Measurements from ENCODE around the gene SH3BGRL. TPM values are rescaled to one million over a fixed set of nuclear protein-coding genes. Genes with fewer than 3 reads are reported as not detected.

The SH3BGRL gene
- total RNA-seq, 1 experiment from 2014 or later, result 105 TPM

GRCh38 chrX:81238166-81238565 is 36.3 kb downstream of the SH3BGRL start:
- Mint-ChIP-seq H3K9me3 (ENCODE audit: low read depth, unreplicated experiment) (peaks cover 2% of the 10 kb centered on the region), H3K27me3 (ENCODE audit: unreplicated experiment) (no peaks in the 10 kb centered on the region), H3K27ac (ENCODE audit: unreplicated experiment) (no peak overlapping the region), H3K4me3 (ENCODE audit: low read depth, unreplicated experiment) (no peak overlapping the region), H3K4me1 (ENCODE audit: low read depth, unreplicated experiment) (no peaks in the 10 kb centered on the region), H3K36me3 (ENCODE audit: insufficient read depth, unreplicated experiment) (no peaks in the 10 kb centered on the region)
- CTCF ChIA-PET, result no interaction called here
- no TSS peak for BruUV-seq (replicated peaks)
- TF ChIP-seq CTCF (IDR thresholded peaks at IDR 0.05; ENCODE audit: unreplicated experiment), result no peak
- intact Hi-C loops (cut with micrococcal nuclease; ENCODE audit: unreplicated experiment), result no loop called here
- DNase-seq, result no peak

- H3K4me3 Mint-ChIP-seq (ENCODE audit: low read depth, unreplicated experiment), result no peak overlapping the region
- no TSS peak for BruUV-seq (replicated peaks)
These were observed 38.9 kb downstream of the SH3BGRL start for GRCh38 chrX:81240701-81241331.

GRCh38 chrX:81241753-81242152 is 39.9 kb downstream of the SH3BGRL start:
- DNase-seq, result no peak
- H3K9me3 Mint-ChIP-seq (ENCODE audit: low read depth, unreplicated experiment), result no peaks in the 10 kb centered on the region
- intact Hi-C loops (cut with micrococcal nuclease; ENCODE audit: unreplicated experiment), result no loop called here
- no peaks in the 10 kb centered on the region for H3K4me1 Mint-ChIP-seq (ENCODE audit: low read depth, unreplicated experiment)
- H3K27me3 Mint-ChIP-seq (ENCODE audit: unreplicated experiment), result no peaks in the 10 kb centered on the region
- BruUV-seq (replicated peaks), result no TSS peak
- CTCF ChIA-PET, result no interaction called here
- TF ChIP-seq CTCF (IDR thresholded peaks at IDR 0.05; ENCODE audit: unreplicated experiment), result no peak
- no peaks in the 10 kb centered on the region for H3K36me3 Mint-ChIP-seq (ENCODE audit: insufficient read depth, unreplicated experiment)
- H3K4me3 Mint-ChIP-seq (ENCODE audit: low read depth, unreplicated experiment), result no peak overlapping the region
- H3K27ac Mint-ChIP-seq (ENCODE audit: unreplicated experiment), result no peak overlapping the region

More at GRCh38 chrX:81240701-81241331, 38.9 kb downstream of the SH3BGRL start:
- H3K4me1 Mint-ChIP-seq (ENCODE audit: low read depth, unreplicated experiment), result no peaks in the 10 kb centered on the region
- no peak for TF ChIP-seq CTCF (IDR thresholded peaks at IDR 0.05; ENCODE audit: unreplicated experiment)
- intact Hi-C loops (cut with micrococcal nuclease; ENCODE audit: unreplicated experiment), result no loop called here
- CTCF ChIA-PET, result no interaction called here
- DNase-seq, result no peak
- no peak overlapping the region for H3K27ac Mint-ChIP-seq (ENCODE audit: unreplicated experiment)
- no peaks in the 10 kb centered on the region for H3K36me3 Mint-ChIP-seq (ENCODE audit: insufficient read depth, unreplicated experiment)
- H3K27me3 Mint-ChIP-seq (ENCODE audit: unreplicated experiment), result no peaks in the 10 kb centered on the region
- H3K9me3 Mint-ChIP-seq (ENCODE audit: low read depth, unreplicated experiment), result peaks cover 2% of the 10 kb centered on the region

GRCh38 chrX:81255876-81256275 is 54.0 kb downstream of the SH3BGRL start:
- DNase-seq, result no peak
- Mint-ChIP-seq H3K4me3 (ENCODE audit: low read depth, unreplicated experiment) (no peak overlapping the region), H3K27me3 (ENCODE audit: unreplicated experiment) (no peaks in the 10 kb centered on the region), H3K9me3 (ENCODE audit: low read depth, unreplicated experiment) (no peaks in the 10 kb centered on the region), H3K27ac (ENCODE audit: unreplicated experiment) (no peak overlapping the region), H3K4me1 (ENCODE audit: low read depth, unreplicated experiment) (peaks cover 16% of the 10 kb centered on the region), H3K36me3 (ENCODE audit: insufficient read depth, unreplicated experiment) (no peaks in the 10 kb centered on the region)
- BruUV-seq (replicated peaks), result no TSS peak
- intact Hi-C loops (cut with micrococcal nuclease; ENCODE audit: unreplicated experiment), result no loop called here
- no peak for TF ChIP-seq CTCF (IDR thresholded peaks at IDR 0.05; ENCODE audit: unreplicated experiment)
- CTCF ChIA-PET, result no interaction called here

Measured in Calu3 (cell line).